GM19099 (cell line): ENCODE results near the gene ADAMTS20.

Source experiments
- POLR2A ChIP-seq: IDR thresholded peaks from 3 replicates; pipeline ENCODE4 v1.6.1; 2011; ENCODE audit warnings: low read depth; ENCODE audit not compliant: insufficient read length; ENCODE audit errors: extremely low read depth

Gene ADAMTS20

GRCh38 chr12:43551971-43552559 lies at the start of gene ADAMTS20:
TSS of gene ADAMTS20 (minus strand) at chr12:43552203. CDS start at chr12:43551921, 282 bp downstream.
- TF ChIP-seq POLR2A: no peak

GRCh38 chr12:43599708-43600107 lies 47.7 kb upstream of the ADAMTS20 start:
- no peak for TF ChIP-seq POLR2A

GRCh38 chr12:43599066-43599465 lies 47.1 kb upstream of the ADAMTS20 start:
- TF ChIP-seq POLR2A: no peak

GRCh38 chr12:43590307-43590706 lies 38.3 kb upstream of the ADAMTS20 start:
- TF ChIP-seq POLR2A: no peak

GRCh38 chr12:43586646-43587245 lies 34.7 kb upstream of the ADAMTS20 start:
- TF ChIP-seq POLR2A: no peak

- no peak for TF ChIP-seq POLR2A
Observed at GRCh38 chr12:43585676-43586075, 33.7 kb upstream of the ADAMTS20 start.

- no peak for TF ChIP-seq POLR2A
Observed at GRCh38 chr12:43580601-43581000, 28.6 kb upstream of the ADAMTS20 start.

- no peak for TF ChIP-seq POLR2A
Observed at GRCh38 chr12:43579206-43579605, 27.2 kb upstream of the ADAMTS20 start.

- TF ChIP-seq POLR2A: no peak
Observed at GRCh38 chr12:43578782-43579181, 26.8 kb upstream of the ADAMTS20 start.

- TF ChIP-seq POLR2A: no peak
Observed at GRCh38 chr12:43577381-43577780, 25.4 kb upstream of the ADAMTS20 start.

- no peak for TF ChIP-seq POLR2A
Observed at GRCh38 chr12:43576162-43576561, 24.2 kb upstream of the ADAMTS20 start.

GRCh38 chr12:43571885-43572284 lies 19.9 kb upstream of the ADAMTS20 start:
- TF ChIP-seq POLR2A: no peak

- no peak for TF ChIP-seq POLR2A
Observed at GRCh38 chr12:43556057-43556456, 4.1 kb upstream of the ADAMTS20 start.

- TF ChIP-seq POLR2A: no peak
Observed at GRCh38 chr12:43551279-43551970, 578 bp downstream of the ADAMTS20 start.

GRCh38 chr12:43550831-43551271 lies 1.2 kb downstream of the ADAMTS20 start:
- no peak for TF ChIP-seq POLR2A

GRCh38 chr12:43544703-43545102 lies 7.3 kb downstream of the ADAMTS20 start:
- no peak for TF ChIP-seq POLR2A
